Mucosa of descending colon (tissue), 3 donors: Measurements from ENCODE around the gene FLOT2. TPM values are rescaled to one million over a fixed set of nuclear protein-coding genes. Genes with fewer than 3 reads are reported as not detected.

Experiments
- ATAC-seq: fragments of 200-7000 bp; cut with Tn5 transposase; one replicate; pipeline ENCODE4 v1.9.1; 2020; ENCODE audit warnings: mild to moderate bottlenecking, moderate library complexity
- DNase-seq, 3 donors: peaks; one replicate each; pipeline ENCODE4 v3.0.0-alpha.2; 2020
- H3K36me3 ChIP-seq: fragments of 200-600 bp; one replicate; pipeline ENCODE4 v1.8.0; 2021; ENCODE audit warnings: low read depth, mild to moderate bottlenecking
- H3K4me1 ChIP-seq: fragments of 200-600 bp; one replicate; pipeline ENCODE4 v1.8.0; 2021; ENCODE audit warnings: low read depth, mild to moderate bottlenecking
- H3K4me3 ChIP-seq: fragments of 200-600 bp; one replicate; pipeline ENCODE4 v1.8.0; 2021; ENCODE audit warnings: mild to moderate bottlenecking
- H3K9me3 ChIP-seq: fragments of 200-600 bp; one replicate; pipeline ENCODE4 v1.8.0; 2021; ENCODE audit warnings: mild to moderate bottlenecking
- intact Hi-C, 2 donors: fragments of 100-400 bp; cut with DNase I in 1 of 2; cut with micrococcal nuclease in 1 of 2; formaldehyde crosslinking; loops; one replicate each; pipeline versions ENCODE4 v1.11.0 to v1.11.1; 2022; cut with DNase I, micrococcal nuclease
- total RNA-seq, 3 donors: library from RNA; stranded (reverse); fragmentation: NEBNext Ultra II Directional in 2 of 3; extraction: Animal tissue kit (Norgen Biotek cat#: 25700) in 2 of 3; gene quantifications; one replicate each; pipeline versions ENCODE4 v1.2.1 to v1.2.4, GENCODE V29; 2021 to 2023
- TF ChIP-seq, protein P1 (sequence below): fragments of 200-600 bp; IDR thresholded peaks from one replicate; pipeline ENCODE4 v1.8.0; 2022; ENCODE audit warnings: antibody characterized with exemption, mild to moderate bottlenecking
- donor health status: DM: no; HTN: no; CAD: no; lungs with moderate emphysema.
- donor health status: DM: no; HTN: no; CAD: no.
- donor health status: DM: no; HTN: yes; CAD: no.

The FLOT2 gene
- total RNA-seq, 3 donors from 2014 or later: 87.9 to 98.0 (median 89.8) TPM

DNA sequence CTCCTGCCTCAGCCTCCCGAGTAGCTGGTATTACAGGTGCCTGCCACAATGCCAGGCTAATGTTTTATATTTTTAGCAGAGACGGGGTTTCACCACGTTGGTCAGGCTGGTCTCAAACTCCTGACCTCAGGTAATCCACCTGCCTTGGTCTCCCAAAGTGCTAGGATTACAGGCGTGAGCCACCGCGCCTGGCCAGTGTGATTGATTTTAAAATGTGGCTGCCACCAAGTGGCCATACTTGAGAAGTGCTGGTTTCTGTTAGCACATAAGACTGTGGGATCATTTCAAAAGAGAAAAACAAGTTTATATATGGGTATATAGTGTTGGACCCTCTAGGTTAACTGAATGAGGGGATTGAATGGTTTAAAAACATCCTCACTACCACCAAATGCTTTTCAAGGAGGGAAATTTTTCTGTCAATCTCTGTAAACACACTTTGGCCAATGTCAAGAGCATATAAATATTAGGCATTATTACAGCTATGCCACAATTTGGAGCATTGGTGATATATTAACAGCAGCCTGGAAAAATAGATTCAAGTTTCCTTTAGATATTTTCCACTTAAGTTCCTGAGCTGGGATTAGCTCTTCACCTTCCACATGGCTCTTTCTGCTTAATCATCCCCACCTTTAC, 18.9 kb upstream of the FLOT2 start:
- TF ChIP-seq, protein P1, sequence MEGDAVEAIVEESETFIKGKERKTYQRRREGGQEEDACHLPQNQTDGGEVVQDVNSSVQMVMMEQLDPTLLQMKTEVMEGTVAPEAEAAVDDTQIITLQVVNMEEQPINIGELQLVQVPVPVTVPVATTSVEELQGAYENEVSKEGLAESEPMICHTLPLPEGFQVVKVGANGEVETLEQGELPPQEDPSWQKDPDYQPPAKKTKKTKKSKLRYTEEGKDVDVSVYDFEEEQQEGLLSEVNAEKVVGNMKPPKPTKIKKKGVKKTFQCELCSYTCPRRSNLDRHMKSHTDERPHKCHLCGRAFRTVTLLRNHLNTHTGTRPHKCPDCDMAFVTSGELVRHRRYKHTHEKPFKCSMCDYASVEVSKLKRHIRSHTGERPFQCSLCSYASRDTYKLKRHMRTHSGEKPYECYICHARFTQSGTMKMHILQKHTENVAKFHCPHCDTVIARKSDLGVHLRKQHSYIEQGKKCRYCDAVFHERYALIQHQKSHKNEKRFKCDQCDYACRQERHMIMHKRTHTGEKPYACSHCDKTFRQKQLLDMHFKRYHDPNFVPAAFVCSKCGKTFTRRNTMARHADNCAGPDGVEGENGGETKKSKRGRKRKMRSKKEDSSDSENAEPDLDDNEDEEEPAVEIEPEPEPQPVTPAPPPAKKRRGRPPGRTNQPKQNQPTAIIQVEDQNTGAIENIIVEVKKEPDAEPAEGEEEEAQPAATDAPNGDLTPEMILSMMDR: no peak
- Histone ChIP-seq H3K4me1 (peaks cover 12% of the 10 kb centered on the region), H3K36me3 (peaks cover 15% of the 10 kb centered on the region), H3K4me3 (no peak overlapping the region), H3K9me3 (no peaks in the 10 kb centered on the region)
- ATAC-seq (peak; percentile 69), DNase-seq (peak in 1 of 3 donors; percentile 73)
- intact Hi-C loops: loop anchor here in 1 of 2 donors (10.0 kb wide), 1 partner anchor 162 kb away; no protein-coding TSS in a partner anchor

DNA sequence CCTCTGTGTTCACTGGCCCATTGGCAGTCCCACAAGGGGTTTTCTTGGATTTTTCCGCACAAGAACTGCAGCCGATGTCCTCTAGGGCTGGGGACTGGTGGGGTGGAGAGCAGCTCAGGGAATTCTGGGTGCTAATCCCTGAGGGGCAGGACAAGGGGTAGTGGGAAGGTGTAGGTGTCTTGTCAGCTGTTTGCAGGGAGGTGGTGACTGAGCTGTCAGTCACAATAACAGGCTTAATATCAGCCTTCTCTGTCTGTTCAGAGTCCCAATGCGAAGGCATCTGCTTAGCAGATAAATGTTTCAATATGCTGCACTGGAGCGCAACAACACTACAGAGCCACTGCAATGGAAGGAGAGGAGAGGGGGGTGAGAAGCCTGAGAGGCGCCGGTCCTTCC, 15.4 kb upstream of the FLOT2 start:
- Histone ChIP-seq H3K4me3 (no peak overlapping the region), H3K9me3 (no peaks in the 10 kb centered on the region), H3K4me1 (peaks cover 12% of the 10 kb centered on the region), H3K36me3 (peaks cover 23% of the 10 kb centered on the region)
- TF ChIP-seq, protein P1: no peak
- ATAC-seq (no peak), DNase-seq (no peak)
- intact Hi-C loops: loop anchor here in 1 of 2 donors (10.0 kb wide), 1 partner anchor 158 kb away; no protein-coding TSS in a partner anchor

DNA sequence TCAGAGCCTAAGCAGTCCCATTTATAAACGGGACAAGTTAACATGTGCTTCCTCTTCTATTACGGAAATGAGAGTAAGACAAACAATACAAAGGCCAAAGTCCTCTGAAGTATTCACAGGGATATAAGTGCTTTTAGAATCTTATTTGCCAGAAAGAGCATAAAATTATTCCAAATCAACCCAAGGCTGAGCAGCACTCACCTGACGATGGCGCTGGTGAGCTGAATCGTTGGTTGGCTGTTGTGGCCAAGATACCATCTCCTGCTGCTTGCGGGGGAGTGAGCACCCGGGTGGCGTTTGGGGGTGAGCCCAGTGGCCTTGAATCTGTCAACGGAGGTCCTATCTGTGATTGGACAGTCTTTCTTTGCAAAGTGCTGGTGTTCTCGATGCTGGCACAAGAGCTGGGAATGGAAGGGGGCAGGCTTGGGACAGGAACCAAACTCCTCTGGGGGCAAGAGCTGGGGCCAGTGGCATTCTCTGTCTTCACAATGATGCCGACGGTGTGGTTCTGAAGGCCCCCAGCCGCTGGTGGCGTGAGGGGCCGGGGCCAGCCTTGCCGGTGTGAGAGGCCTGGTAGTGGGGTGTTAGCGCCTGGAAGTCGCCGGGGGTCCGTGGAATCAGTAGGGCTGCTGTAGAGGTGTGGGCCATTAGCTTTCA, 14.9 kb upstream of the FLOT2 start:
- TF ChIP-seq, protein P1: peak; percentile 47
- intact Hi-C loops: loop anchor here in 1 of 2 donors (10.0 kb wide), 1 partner anchor 158 kb away; no protein-coding TSS in a partner anchor
- DNase-seq (peak in 2 of 3 donors; percentile 78 to 86), ATAC-seq (peak; percentile 85)
- H3K4me1 ChIP-seq: peaks cover 16% of the 10 kb centered on the region
- no peaks in the 10 kb centered on the region for H3K9me3 ChIP-seq
- H3K36me3 ChIP-seq: peaks cover 23% of the 10 kb centered on the region
- no peak overlapping the region for H3K4me3 ChIP-seq

DNA sequence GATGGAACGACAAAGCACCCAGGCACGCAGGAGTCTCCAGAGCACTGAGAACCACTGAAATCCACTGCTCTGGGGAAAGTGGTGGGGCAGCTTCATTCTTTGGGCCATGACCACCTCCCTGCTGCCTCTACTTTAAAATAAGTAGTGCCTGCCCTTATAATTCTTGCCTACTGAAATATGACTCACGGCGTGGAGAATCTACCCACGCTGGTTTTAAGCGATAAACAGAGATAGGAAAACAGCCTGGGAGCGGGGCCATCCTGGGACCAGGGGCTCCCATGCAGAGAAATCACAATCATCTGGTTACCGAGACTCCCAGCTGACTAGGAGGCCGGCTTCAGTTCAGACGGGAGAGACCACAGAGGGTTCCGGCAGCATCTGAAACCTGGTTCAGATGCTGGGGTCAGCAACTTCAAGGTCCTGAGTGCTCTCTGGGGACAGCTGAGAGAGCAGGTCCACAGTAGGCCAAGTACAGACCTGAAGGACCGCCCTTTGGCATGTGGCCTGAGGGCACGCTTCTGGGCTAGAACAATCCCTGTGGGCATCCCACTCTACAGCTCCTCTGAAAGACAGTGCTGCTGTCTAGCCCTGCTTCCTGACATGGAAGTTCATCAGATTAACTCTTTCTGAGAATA, 14.0 kb upstream of the FLOT2 start:
- Histone ChIP-seq H3K9me3 (no peaks in the 10 kb centered on the region), H3K36me3 (peaks cover 20% of the 10 kb centered on the region), H3K4me1 (peaks cover 21% of the 10 kb centered on the region), H3K4me3 (no peak overlapping the region)
- ATAC-seq (no peak), DNase-seq (no peak)
- intact Hi-C loops: loop anchor here in 1 of 2 donors (10.0 kb wide), 1 partner anchor 157 kb away; no protein-coding TSS in a partner anchor
- TF ChIP-seq, protein P1: no peak

DNA sequence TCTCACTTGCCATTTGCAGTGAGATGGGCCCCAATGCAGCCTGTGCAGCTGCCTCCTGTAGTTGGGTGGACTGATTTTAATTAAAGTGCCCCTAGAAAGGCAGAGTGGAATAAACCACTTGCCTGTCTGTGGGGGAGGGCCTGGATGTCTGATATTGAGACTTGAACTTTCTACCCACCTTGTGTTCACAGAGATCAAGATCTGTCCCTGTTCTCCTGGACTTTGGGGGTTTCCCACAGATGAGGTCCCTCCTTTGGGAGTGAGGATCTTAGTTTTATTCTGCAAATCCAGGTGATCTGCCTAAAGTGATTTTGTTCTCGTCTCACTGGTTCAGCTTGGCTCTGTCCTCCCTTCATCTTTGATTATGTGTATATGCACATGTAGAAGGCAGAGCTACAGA, 13.0 kb upstream of the FLOT2 start:
- no peak overlapping the region for H3K4me3 ChIP-seq
- H3K36me3 ChIP-seq: peaks cover 10% of the 10 kb centered on the region
- H3K4me1 ChIP-seq: peaks cover 21% of the 10 kb centered on the region
- DNase-seq: no peak
- intact Hi-C loops: loop anchor here in 1 of 2 donors (10.0 kb wide), 1 partner anchor 156 kb away; no protein-coding TSS in a partner anchor
- no peaks in the 10 kb centered on the region for H3K9me3 ChIP-seq
- TF ChIP-seq, protein P1: no peak
- ATAC-seq: no peak
